Neural progenitor cell (in vitro differentiated cells): ENCODE measurements around the gene PSG7.
"Not testable (repeated sequence)": the region's sequence is repeated elsewhere in the genome, so short reads cannot be mapped to it uniquely, and the experiment has no call there.

Source experiments
- EZH2 ChIP-seq: fragments of 200-600 bp; sonication (generic); IDR thresholded peaks from 2 replicates; pipeline ENCODE4 v1.6.1; 2017; ENCODE audit warnings: antibody characterized with exemption, mild to moderate bottlenecking, moderate library complexity
- EZH2phosphoT487 ChIP-seq: fragments of 200-600 bp; sonication (generic); IDR thresholded peaks from 2 replicates; pipeline ENCODE4 v1.6.1; 2017; ENCODE audit warnings: antibody characterized with exemption
- TF ChIP-seq, protein P1 (sequence below): fragments of 200-600 bp; sonication (generic); IDR thresholded peaks from 2 replicates; pipeline ENCODE4 v1.5.1; 2017; ENCODE audit warnings: antibody characterized with exemption, mild to moderate bottlenecking

DNA sequence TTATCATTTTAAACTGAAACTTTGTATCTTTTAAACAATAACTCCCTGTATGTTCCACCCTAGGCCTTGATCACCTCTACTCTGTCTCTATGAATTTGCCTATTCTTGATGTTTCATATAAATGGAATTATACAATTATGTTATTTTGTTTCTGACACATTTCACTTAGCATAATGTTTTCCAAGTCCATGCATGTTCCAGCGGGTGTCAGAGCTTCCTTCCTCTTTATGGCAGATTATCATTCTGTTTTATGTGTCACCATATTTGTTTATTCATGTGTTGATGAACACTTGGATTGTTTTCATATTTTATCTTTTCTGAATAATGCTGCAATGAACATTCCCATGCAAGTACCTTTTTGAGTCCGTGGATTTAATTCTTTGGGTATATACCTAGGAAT lies 54.3 kb downstream of the PSG7 start:
- TF ChIP-seq EZH2, EZH2phosphoT487: not testable (repeated sequence)
- TF ChIP-seq, protein P1, sequence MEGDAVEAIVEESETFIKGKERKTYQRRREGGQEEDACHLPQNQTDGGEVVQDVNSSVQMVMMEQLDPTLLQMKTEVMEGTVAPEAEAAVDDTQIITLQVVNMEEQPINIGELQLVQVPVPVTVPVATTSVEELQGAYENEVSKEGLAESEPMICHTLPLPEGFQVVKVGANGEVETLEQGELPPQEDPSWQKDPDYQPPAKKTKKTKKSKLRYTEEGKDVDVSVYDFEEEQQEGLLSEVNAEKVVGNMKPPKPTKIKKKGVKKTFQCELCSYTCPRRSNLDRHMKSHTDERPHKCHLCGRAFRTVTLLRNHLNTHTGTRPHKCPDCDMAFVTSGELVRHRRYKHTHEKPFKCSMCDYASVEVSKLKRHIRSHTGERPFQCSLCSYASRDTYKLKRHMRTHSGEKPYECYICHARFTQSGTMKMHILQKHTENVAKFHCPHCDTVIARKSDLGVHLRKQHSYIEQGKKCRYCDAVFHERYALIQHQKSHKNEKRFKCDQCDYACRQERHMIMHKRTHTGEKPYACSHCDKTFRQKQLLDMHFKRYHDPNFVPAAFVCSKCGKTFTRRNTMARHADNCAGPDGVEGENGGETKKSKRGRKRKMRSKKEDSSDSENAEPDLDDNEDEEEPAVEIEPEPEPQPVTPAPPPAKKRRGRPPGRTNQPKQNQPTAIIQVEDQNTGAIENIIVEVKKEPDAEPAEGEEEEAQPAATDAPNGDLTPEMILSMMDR, result not testable (repeated sequence)
